OCI-LY1 (cell line): ENCODE data around the gene ARRDC5.
A peak's percentile ranks its signal among the peaks of the same experiment; 100 is the strongest.

ENCODE experiments used
- H2AFZ ChIP-seq: fragments of 200-600 bp; sonication (generic), shearing (Covaris generic); 2 replicates; pipeline ENCODE4 v1.6.0; 2014; ENCODE audit warnings: antibody characterized with exemption, mild to moderate bottlenecking, low read length
- H3F3A ChIP-seq: fragments of 200-600 bp; sonication (generic), shearing (Covaris generic); 2 replicates; pipeline ENCODE4 v1.6.0; 2014; ENCODE audit warnings: mild to moderate bottlenecking, antibody characterized with exemption, low read length, moderate library complexity; ENCODE audit not compliant: insufficient read depth
- H3K27ac ChIP-seq: fragments of 200-600 bp; sonication (generic); 2 replicates; pipeline ENCODE4 v1.5.1; 2014; ENCODE audit warnings: low read length, mixed run types, mild to moderate bottlenecking, low read depth; ENCODE audit not compliant: poor library complexity, severe bottlenecking
- H3K27me3 ChIP-seq: fragments of 200-600 bp; sonication (generic); 2 replicates; pipeline ENCODE4 v1.6.0; 2014; ENCODE audit warnings: antibody characterized with exemption, mild to moderate bottlenecking, low read length, moderate library complexity; ENCODE audit not compliant: insufficient read depth
- H3K36me3 ChIP-seq: fragments of 200-600 bp; sonication (generic); 2 replicates; pipeline ENCODE4 v1.6.1; 2014; ENCODE audit warnings: mild to moderate bottlenecking, antibody characterized with exemption, low read length, moderate library complexity, mixed read lengths; ENCODE audit not compliant: insufficient read depth
- H3K4me1 ChIP-seq: fragments of 200-600 bp; sonication (generic); 2 replicates; pipeline ENCODE4 v1.5.1; 2014; ENCODE audit warnings: mild to moderate bottlenecking, low read length, moderate library complexity; ENCODE audit not compliant: insufficient read depth, severe bottlenecking
- H3K4me2 ChIP-seq: fragments of 200-600 bp; sonication (generic), shearing (Covaris generic); 2 replicates; pipeline ENCODE4 v1.6.1; 2014; ENCODE audit warnings: low read length
- H3K4me3 ChIP-seq: fragments of 200-600 bp; sonication (generic); 2 replicates; pipeline ENCODE4 v1.5.1; 2014; ENCODE audit warnings: low read length, low read depth, mild to moderate bottlenecking, mixed read lengths; ENCODE audit not compliant: poor library complexity, severe bottlenecking
- H3K79me2 ChIP-seq: fragments of 200-600 bp; shearing (Covaris generic); 2 replicates; pipeline ENCODE4 v1.6.1; 2016; ENCODE audit warnings: mixed run types, low read length, mixed read lengths; ENCODE audit not compliant: insufficient read depth
- H3K9ac ChIP-seq: fragments of 200-600 bp; sonication (generic), shearing (Covaris generic); 2 replicates; pipeline ENCODE4 v1.6.1; 2014; ENCODE audit warnings: mild to moderate bottlenecking, low read length, mixed read lengths
- H3K9me2 ChIP-seq: fragments of 200-600 bp; sonication (generic), shearing (Covaris generic); 2 replicates; pipeline ENCODE4 v1.6.1; 2014; ENCODE audit warnings: low read depth, mild to moderate bottlenecking, low read length, mixed read lengths
- H3K9me3 ChIP-seq: fragments of 200-600 bp; shearing (Covaris generic); 2 replicates; pipeline ENCODE4 v1.6.1; 2014; ENCODE audit warnings: low read length, mixed read lengths
- H4K20me1 ChIP-seq: fragments of 200-600 bp; sonication (generic), shearing (Covaris generic); 2 replicates; pipeline ENCODE4 v1.6.0; 2016; ENCODE audit warnings: mild to moderate bottlenecking, low read length; ENCODE audit not compliant: insufficient read depth
- EZH2 ChIP-seq: fragments of 200-600 bp; sonication (generic), shearing (Covaris generic); IDR thresholded peaks from 2 replicates; pipeline ENCODE4 v1.8.0; 2017; ENCODE audit warnings: borderline replicate concordance, mixed run types, mild to moderate bottlenecking, antibody characterized with exemption, low read length, moderate library complexity, mixed read lengths
- TF ChIP-seq, protein P1 (sequence below): fragments of 200-600 bp; sonication (generic), shearing (Covaris generic); IDR thresholded peaks from 2 replicates; pipeline ENCODE4 v1.5.1; 2017; ENCODE audit warnings: mild to moderate bottlenecking, antibody characterized with exemption, low read length, moderate library complexity, mixed read lengths

The ARRDC5 gene

DNA sequence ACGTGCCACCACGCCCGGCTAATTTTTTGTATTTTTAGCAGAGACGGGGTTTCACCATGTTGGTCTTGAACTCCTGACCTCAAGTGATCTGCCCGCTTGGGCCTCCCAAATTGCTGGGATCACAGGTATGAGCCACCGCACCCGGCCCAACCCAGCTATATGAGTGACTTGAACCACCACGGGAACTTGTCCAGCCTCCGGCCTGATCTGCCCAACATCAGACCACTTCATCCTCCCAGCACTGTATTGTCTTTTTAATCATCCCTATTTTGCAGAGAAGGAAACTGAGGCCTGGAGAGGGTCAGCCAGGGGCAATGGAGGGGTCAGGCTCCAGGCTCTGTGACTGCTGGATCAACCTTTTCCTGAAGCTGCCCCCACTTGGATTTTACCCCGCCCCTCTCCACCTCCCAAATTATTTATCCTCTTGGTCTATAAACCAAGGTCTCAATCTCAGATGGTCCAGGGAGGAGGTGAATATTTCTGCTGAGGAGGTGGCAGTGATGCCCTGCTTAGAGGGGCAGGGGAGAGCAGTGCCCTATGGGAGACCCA, 34.3 kb downstream of the ARRDC5 start:
- Histone ChIP-seq H3K4me3 (peak overlapping the region; percentile 92), H3K9me3 (no peaks in the 10 kb centered on the region), H4K20me1 (no peaks in the 10 kb centered on the region), H3K36me3 (no peaks in the 10 kb centered on the region), H3F3A (no peaks in the 10 kb centered on the region), H3K9me2 (no peaks in the 10 kb centered on the region), H3K4me2 (peak overlapping the region; percentile 89), H3K27ac (no peak overlapping the region), H2AFZ (no peak overlapping the region), H3K79me2 (no peaks in the 10 kb centered on the region), H3K4me1 (peaks cover 31% of the 10 kb centered on the region), H3K27me3 (no peaks in the 10 kb centered on the region), H3K9ac (peak overlapping the region; percentile 68; the same call in 1 of the 2 replicates)
- TF ChIP-seq, protein P1, sequence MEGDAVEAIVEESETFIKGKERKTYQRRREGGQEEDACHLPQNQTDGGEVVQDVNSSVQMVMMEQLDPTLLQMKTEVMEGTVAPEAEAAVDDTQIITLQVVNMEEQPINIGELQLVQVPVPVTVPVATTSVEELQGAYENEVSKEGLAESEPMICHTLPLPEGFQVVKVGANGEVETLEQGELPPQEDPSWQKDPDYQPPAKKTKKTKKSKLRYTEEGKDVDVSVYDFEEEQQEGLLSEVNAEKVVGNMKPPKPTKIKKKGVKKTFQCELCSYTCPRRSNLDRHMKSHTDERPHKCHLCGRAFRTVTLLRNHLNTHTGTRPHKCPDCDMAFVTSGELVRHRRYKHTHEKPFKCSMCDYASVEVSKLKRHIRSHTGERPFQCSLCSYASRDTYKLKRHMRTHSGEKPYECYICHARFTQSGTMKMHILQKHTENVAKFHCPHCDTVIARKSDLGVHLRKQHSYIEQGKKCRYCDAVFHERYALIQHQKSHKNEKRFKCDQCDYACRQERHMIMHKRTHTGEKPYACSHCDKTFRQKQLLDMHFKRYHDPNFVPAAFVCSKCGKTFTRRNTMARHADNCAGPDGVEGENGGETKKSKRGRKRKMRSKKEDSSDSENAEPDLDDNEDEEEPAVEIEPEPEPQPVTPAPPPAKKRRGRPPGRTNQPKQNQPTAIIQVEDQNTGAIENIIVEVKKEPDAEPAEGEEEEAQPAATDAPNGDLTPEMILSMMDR: no peak

DNA sequence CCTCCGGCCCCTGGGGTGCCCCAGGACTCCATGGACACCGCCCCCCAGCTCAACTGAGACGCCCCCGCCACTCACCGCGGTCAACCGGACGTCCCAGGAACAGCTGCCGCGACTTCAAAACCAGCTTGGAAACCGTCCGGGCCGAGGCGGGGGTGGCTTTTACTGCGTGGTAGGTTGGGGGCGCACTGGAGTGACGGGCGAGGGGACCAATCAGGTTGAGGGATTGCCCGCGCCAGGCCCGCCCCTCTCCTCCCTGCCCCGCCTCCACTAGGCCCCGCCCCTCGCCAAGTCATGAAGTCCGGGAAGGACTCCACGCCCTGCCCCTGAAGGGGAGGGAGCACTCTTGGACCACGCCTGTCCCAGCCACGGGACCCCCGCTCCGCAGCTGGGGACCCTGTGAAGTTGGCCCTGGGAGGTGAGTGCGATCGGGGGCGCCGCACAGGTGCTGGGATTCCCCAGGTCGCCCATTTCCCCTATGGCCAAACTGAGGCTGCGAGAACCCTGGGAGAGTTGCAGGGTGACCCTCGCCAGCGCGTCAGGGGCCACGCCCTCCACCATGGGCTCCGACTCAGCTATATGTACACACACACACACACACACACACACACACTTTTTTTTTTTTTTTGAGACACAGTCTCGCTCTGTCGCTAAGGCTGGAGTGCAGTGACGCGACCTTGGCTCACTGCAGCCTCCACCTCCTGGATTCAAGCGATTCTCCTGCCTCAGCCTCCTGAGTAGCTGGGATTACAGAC, 35.0 kb downstream of the ARRDC5 start, which contains the start of gene PLIN3:
Gene PLIN3, minus strand, starts transcription at position 134 of the 752 bp plus-strand sequence. CDS start 6,273 bp downstream, outside the sequence.
- Histone ChIP-seq H3K27ac (peak within 1 kb of the TSS; percentile 69), H3K4me1 (peaks cover 32% of the 10 kb centered on the region)

DNA sequence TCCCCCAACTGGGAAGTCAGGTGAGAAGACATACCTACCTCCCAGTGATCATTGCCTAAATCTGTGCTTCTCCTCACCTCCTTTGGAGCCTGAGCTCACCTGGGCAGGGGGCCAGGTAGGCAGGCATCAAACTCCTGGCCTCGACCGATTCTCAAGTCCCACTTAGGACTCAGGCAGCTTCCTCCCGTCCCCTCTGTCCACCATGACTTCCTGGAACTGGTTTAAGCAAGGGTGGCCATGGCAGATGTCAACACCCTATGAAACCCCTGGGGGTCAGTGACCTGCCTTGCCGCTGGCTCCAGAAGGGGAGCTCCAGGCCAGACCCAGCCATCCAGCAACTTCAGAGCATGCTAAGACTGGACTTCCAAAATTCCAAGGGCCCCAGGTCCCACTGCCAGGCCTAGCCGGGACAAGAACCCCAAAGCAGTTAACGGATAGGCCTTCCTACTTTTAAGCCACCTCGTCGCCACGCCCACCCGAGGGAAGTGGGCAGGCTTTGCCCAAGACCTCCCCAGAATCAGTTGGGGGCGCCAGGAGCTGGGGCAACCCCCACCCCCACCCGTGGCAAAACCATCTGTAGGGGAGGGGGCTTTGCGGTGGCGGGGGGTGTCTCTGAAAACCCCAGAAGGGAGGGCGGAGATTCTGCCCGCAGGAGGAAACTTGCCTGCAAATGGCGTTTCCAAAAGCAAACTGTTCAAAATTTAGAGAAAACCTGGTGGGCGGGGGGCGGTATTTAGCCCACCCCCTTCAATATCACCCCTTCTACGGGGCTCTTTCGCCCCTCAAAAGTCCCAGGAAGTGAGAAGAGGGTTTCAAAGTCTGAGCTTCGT, 35.9 kb downstream of the ARRDC5 start:
- Histone ChIP-seq H2AFZ (no peak overlapping the region), H3K9me3 (no peaks in the 10 kb centered on the region), H3K9me2 (no peaks in the 10 kb centered on the region), H3K9ac (peak overlapping the region; percentile 94), H3K27me3 (no peaks in the 10 kb centered on the region), H3F3A (no peaks in the 10 kb centered on the region), H3K79me2 (no peaks in the 10 kb centered on the region), H3K4me3 (peak overlapping the region; percentile 92), H3K4me1 (peaks cover 32% of the 10 kb centered on the region), H4K20me1 (no peaks in the 10 kb centered on the region), H3K27ac (peak overlapping the region; percentile 69), H3K36me3 (no peaks in the 10 kb centered on the region), H3K4me2 (peak overlapping the region; percentile 89)
- TF ChIP-seq, protein P1: no peak
- no peak for TF ChIP-seq EZH2

More for the DNA sequence above, 35.0 kb downstream of the ARRDC5 start, which contains the start of gene PLIN3:
- H3F3A ChIP-seq: no peaks in the 10 kb centered on the region
- H3K9me2 ChIP-seq: no peaks in the 10 kb centered on the region
- H3K79me2 ChIP-seq: no peaks in the 10 kb centered on the region
- no peaks in the 10 kb centered on the region for H3K27me3 ChIP-seq
- H3K4me2 ChIP-seq: peak within 1 kb of the TSS; percentile 89
- no peak within 1 kb of the TSS for H2AFZ ChIP-seq
- peak within 1 kb of the TSS; percentile 94 for H3K9ac ChIP-seq
- H3K4me3 ChIP-seq: peak within 1 kb of the TSS; percentile 92
- TF ChIP-seq, protein P1: no peak
- no peak for TF ChIP-seq EZH2
- H3K9me3 ChIP-seq: no peaks in the 10 kb centered on the region
- H4K20me1 ChIP-seq: no peaks in the 10 kb centered on the region
- H3K36me3 ChIP-seq: no peaks in the 10 kb centered on the region
